ENCODE results near the gene FBXO48.

DNA sequence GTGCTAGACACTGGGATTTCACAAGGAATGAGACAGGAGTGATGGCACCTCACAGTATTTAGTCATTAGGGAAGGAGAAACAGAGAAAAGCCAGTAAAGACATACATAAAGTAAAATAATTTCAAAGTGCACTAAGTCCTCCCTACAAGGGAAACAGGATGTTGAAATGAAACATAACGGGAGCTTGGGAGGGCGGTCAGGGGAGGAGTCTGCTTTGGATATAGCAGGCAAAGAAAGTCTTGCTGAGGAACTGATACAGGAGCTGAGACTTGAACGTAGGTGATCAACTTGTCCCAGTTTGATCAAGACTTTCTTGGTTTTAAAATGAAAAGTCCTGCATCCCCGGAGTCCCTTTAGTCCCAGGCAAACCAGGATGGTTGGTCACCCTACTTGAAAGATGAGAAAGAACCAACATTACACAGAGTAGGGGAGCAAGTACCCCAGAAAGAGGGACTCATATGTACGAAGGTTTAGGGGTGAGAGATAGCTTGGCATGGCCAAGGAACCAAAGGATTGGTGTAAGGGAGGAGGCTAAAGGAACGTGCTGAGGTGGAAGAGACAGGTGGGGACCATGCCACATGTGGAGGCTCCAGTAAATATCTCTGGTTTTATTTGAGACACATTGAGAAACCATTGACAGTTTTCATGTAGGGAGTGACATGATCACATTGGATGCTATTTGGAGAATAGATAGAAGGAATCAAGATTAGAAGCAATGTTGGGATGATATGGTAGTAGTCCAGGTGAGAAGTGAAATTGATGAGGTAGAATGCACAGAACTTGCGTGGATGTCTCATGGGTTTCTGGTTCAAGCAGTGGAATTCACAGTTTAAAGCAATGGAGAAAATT, 28.4 kb downstream of the FBXO48 start:
- TF ChIP-seq, protein P1, sequence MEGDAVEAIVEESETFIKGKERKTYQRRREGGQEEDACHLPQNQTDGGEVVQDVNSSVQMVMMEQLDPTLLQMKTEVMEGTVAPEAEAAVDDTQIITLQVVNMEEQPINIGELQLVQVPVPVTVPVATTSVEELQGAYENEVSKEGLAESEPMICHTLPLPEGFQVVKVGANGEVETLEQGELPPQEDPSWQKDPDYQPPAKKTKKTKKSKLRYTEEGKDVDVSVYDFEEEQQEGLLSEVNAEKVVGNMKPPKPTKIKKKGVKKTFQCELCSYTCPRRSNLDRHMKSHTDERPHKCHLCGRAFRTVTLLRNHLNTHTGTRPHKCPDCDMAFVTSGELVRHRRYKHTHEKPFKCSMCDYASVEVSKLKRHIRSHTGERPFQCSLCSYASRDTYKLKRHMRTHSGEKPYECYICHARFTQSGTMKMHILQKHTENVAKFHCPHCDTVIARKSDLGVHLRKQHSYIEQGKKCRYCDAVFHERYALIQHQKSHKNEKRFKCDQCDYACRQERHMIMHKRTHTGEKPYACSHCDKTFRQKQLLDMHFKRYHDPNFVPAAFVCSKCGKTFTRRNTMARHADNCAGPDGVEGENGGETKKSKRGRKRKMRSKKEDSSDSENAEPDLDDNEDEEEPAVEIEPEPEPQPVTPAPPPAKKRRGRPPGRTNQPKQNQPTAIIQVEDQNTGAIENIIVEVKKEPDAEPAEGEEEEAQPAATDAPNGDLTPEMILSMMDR (IDR thresholded peaks at IDR 0.05): no peak
- no peak for TF ChIP-seq POLR2A (IDR thresholded peaks at IDR 0.05)
- TF ChIP-seq EP300 (IDR thresholded peaks at IDR 0.05): no peak
